ENCODE data around the gene TDRD5. TPM values are rescaled to one million over a fixed set of nuclear protein-coding genes. Genes with fewer than 3 reads are reported as not detected.
A peak's percentile ranks its signal among the peaks of the same experiment; 100 is the strongest.

TDRD5 gene
- total and polyA plus RNA-seq, 2 experiments from 2014 or later, result 1.4 TPM; not detected in 1

DNA sequence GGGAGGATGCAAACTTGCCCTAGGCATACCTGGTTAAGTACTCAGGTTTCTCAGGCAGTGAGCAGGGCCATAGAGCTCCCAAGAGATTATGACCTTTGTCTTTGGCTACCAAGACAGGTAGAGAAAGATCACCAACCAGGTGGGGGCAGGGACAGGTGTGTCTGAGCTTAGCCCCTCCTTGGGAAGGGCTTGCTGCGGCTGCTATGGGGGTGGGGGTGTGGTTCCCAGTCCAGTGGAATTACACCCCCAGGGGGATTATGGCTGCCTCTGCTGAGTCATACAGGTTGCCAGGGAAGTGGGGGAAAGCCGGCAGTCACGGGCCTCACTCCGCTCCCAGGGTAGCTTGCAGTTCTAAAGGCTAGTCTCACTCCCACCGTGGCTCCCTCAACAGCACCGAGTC, 86.2 kb downstream of the TDRD5 start:
- H3K79me2 ChIP-seq (replicated peaks; ENCODE audit: insufficient read depth), result no peaks in the 10 kb centered on the region
- no peak overlapping the region for H3K27ac Mint-ChIP-seq
- H3K27ac ChIP-seq (ENCODE audit: low read depth), result no peak overlapping the region
- no peaks in the 10 kb centered on the region for H3K27me3 Mint-ChIP-seq (ENCODE audit: insufficient read depth, low read depth, poor library complexity)
- peak overlapping the region; percentile 53 for H2AFZ ChIP-seq
- H4K20me1 ChIP-seq (replicated peaks; ENCODE audit: insufficient read depth), result no peaks in the 10 kb centered on the region
- no peaks in the 10 kb centered on the region for H3K36me3 Mint-ChIP-seq (ENCODE audit: low read depth)
- no peaks in the 10 kb centered on the region for H3K36me3 ChIP-seq (ENCODE audit: insufficient read depth)
- no peak for ATAC-seq
- H3K4me1 ChIP-seq (ENCODE audit: insufficient read depth), result no peaks in the 10 kb centered on the region
- no peaks in the 10 kb centered on the region for H3F3A ChIP-seq (replicated peaks; ENCODE audit: low read depth)
- TF ChIP-seq JUNB (IDR thresholded peaks at IDR 0.05; ENCODE audit: unreplicated experiment), result no peak
- TF ChIP-seq, protein P1, sequence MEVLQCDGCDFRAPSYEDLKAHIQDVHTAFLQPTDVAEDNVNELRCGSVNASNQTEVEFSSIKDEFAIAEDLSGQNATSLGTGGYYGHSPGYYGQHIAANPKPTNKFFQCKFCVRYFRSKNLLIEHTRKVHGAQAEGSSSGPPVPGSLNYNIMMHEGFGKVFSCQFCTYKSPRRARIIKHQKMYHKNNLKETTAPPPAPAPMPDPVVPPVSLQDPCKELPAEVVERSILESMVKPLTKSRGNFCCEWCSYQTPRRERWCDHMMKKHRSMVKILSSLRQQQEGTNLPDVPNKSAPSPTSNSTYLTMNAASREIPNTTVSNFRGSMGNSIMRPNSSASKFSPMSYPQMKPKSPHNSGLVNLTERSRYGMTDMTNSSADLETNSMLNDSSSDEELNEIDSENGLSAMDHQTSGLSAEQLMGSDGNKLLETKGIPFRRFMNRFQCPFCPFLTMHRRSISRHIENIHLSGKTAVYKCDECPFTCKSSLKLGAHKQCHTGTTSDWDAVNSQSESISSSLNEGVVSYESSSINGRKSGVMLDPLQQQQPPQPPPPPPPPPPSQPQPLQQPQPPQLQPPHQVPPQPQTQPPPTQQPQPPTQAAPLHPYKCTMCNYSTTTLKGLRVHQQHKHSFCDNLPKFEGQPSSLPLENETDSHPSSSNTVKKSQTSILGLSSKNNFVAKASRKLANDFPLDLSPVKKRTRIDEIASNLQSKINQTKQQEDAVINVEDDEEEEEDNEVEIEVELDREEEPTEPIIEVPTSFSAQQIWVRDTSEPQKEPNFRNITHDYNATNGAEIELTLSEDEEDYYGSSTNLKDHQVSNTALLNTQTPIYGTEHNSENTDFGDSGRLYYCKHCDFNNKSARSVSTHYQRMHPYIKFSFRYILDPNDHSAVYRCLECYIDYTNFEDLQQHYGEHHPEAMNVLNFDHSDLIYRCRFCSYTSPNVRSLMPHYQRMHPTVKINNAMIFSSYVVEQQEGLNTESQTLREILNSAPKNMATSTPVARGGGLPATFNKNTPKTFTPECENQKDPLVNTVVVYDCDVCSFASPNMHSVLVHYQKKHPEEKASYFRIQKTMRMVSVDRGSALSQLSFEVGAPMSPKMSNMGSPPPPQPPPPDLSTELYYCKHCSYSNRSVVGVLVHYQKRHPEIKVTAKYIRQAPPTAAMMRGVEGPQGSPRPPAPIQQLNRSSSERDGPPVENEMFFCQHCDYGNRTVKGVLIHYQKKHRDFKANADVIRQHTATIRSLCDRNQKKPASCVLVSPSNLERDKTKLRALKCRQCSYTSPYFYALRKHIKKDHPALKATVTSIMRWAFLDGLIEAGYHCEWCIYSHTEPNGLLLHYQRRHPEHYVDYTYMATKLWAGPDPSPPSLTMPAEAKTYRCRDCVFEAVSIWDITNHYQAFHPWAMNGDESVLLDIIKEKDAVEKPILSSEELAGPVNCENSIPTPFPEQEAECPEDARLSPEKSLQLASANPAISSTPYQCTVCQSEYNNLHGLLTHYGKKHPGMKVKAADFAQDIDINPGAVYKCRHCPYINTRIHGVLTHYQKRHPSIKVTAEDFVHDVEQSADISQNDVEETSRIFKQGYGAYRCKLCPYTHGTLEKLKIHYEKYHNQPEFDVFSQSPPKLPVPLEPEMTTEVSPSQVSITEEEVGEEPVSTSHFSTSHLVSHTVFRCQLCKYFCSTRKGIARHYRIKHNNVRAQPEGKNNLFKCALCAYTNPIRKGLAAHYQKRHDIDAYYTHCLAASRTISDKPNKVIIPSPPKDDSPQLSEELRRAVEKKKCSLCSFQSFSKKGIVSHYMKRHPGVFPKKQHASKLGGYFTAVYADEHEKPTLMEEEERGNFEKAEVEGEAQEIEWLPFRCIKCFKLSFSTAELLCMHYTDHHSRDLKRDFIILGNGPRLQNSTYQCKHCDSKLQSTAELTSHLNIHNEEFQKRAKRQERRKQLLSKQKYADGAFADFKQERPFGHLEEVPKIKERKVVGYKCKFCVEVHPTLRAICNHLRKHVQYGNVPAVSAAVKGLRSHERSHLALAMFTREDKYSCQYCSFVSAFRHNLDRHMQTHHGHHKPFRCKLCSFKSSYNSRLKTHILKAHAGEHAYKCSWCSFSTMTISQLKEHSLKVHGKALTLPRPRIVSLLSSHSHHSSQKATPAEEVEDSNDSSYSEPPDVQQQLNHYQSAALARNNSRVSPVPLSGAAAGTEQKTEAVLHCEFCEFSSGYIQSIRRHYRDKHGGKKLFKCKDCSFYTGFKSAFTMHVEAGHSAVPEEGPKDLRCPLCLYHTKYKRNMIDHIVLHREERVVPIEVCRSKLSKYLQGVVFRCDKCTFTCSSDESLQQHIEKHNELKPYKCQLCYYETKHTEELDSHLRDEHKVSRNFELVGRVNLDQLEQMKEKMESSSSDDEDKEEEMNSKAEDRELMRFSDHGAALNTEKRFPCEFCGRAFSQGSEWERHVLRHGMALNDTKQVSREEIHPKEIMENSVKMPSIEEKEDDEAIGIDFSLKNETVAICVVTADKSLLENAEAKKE (CRISPR knock-in tag; IDR thresholded peaks at IDR 0.05), result no peak
- TF ChIP-seq, protein P2, sequence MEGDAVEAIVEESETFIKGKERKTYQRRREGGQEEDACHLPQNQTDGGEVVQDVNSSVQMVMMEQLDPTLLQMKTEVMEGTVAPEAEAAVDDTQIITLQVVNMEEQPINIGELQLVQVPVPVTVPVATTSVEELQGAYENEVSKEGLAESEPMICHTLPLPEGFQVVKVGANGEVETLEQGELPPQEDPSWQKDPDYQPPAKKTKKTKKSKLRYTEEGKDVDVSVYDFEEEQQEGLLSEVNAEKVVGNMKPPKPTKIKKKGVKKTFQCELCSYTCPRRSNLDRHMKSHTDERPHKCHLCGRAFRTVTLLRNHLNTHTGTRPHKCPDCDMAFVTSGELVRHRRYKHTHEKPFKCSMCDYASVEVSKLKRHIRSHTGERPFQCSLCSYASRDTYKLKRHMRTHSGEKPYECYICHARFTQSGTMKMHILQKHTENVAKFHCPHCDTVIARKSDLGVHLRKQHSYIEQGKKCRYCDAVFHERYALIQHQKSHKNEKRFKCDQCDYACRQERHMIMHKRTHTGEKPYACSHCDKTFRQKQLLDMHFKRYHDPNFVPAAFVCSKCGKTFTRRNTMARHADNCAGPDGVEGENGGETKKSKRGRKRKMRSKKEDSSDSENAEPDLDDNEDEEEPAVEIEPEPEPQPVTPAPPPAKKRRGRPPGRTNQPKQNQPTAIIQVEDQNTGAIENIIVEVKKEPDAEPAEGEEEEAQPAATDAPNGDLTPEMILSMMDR (conservative IDR thresholded peaks at IDR 0.05; ENCODE audit: low read depth in 2 of 2), result no peak
- TF ChIP-seq ZNF114 (CRISPR knock-in tag; IDR thresholded peaks at IDR 0.05), result no peak
- no peak for TF ChIP-seq EZH2 (IDR thresholded peaks at IDR 0.05; ENCODE audit: low read depth, unreplicated experiment)
- no peak for TF ChIP-seq EZH2phosphoT487 (IDR thresholded peaks at IDR 0.05; ENCODE audit: unreplicated experiment)
- TF ChIP-seq, protein P3, sequence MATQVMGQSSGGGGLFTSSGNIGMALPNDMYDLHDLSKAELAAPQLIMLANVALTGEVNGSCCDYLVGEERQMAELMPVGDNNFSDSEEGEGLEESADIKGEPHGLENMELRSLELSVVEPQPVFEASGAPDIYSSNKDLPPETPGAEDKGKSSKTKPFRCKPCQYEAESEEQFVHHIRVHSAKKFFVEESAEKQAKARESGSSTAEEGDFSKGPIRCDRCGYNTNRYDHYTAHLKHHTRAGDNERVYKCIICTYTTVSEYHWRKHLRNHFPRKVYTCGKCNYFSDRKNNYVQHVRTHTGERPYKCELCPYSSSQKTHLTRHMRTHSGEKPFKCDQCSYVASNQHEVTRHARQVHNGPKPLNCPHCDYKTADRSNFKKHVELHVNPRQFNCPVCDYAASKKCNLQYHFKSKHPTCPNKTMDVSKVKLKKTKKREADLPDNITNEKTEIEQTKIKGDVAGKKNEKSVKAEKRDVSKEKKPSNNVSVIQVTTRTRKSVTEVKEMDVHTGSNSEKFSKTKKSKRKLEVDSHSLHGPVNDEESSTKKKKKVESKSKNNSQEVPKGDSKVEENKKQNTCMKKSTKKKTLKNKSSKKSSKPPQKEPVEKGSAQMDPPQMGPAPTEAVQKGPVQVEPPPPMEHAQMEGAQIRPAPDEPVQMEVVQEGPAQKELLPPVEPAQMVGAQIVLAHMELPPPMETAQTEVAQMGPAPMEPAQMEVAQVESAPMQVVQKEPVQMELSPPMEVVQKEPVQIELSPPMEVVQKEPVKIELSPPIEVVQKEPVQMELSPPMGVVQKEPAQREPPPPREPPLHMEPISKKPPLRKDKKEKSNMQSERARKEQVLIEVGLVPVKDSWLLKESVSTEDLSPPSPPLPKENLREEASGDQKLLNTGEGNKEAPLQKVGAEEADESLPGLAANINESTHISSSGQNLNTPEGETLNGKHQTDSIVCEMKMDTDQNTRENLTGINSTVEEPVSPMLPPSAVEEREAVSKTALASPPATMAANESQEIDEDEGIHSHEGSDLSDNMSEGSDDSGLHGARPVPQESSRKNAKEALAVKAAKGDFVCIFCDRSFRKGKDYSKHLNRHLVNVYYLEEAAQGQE (IDR thresholded peaks at IDR 0.05; ENCODE audit: unreplicated experiment), result no peak
- TF ChIP-seq ZNF331 (CRISPR knock-in tag; IDR thresholded peaks at IDR 0.05; ENCODE audit: low read depth), result no peak
- no peak for TF ChIP-seq POLR2AphosphoS5 (IDR thresholded peaks at IDR 0.05; ENCODE audit: low read depth)
- TF ChIP-seq STAT1 (IDR thresholded peaks at IDR 0.05; ENCODE audit: unreplicated experiment), result no peak
- TF ChIP-seq NANOG (IDR thresholded peaks at IDR 0.05; ENCODE audit: borderline replicate concordance), result no peak
- H3K9me3 Mint-ChIP-seq, result peaks cover 4% of the 10 kb centered on the region; the same call in 2 of the 3 replicates
- DNase-seq (ENCODE audit: low spot score), result no peak
- H3K27me3 ChIP-seq (ENCODE audit: insufficient read depth), result no peaks in the 10 kb centered on the region
- H3K4me2 ChIP-seq, result no peak overlapping the region
- H3K4me3 Mint-ChIP-seq, result no peak overlapping the region
- H3K4me1 Mint-ChIP-seq, result no peaks in the 10 kb centered on the region
- no peak overlapping the region for H3K4me3 ChIP-seq
- no peaks in the 10 kb centered on the region for H3K9me2 ChIP-seq (ENCODE audit: insufficient read depth)
